GM12878 (cell line): ENCODE data around the gene SYNRG. TPM values are rescaled to one million over a fixed set of nuclear protein-coding genes. Genes with fewer than 3 reads are reported as not detected.

ENCODE experiments used
- ATAC-seq: fragments of 200-7000 bp; cut with Tn5 transposase; 3 replicates; pipeline ENCODE4 v1.9.1; 2020; ENCODE audit warnings: mild to moderate bottlenecking, moderate library complexity
- BruUV-seq: library from RNA; stranded (reverse); fragments of 400-500 nt; replicated peaks from 2 replicates; lab custom pipeline; 2021; lab: Mats Ljungman, UMichigan
- CTCF ChIA-PET: fragments of 300-600 bp; sonication (Branson Sonifier 250); formaldehyde crosslinking; extraction: SDS; loops from one replicate; lab custom pipeline; 2021; ENCODE audit warnings: inconsistent platforms; lab: Yijun Ruan, JAX
- POLR2A ChIA-PET: fragments of 350-600 bp; formaldehyde crosslinking; extraction: SDS; loops from one replicate; lab custom pipeline; 2021; ENCODE audit warnings: inconsistent platforms; lab: Charles Lee
- RAD21 ChIA-PET: fragments of 300-600 bp; sonication (Branson Sonifier 250); formaldehyde crosslinking; loops from one replicate; lab custom pipeline; 2023; ENCODE audit warnings: antibody characterized with exemption; ENCODE audit not compliant: unreplicated experiment; lab: Charles Lee
- SMC1A ChIA-PET: fragments of 300-600 bp; sonication (Branson Sonifier 250); formaldehyde crosslinking; loops from one replicate; lab custom pipeline; 2023; ENCODE audit not compliant: unreplicated experiment, uncharacterized antibody; lab: Charles Lee
- DNase-seq: peaks from one replicate; pipeline ENCODE4 v3.0.0-alpha.2; 2011; ENCODE audit warnings: low read depth, low spot score
- FAIRE-seq: peaks from 3 replicates; lab custom pipeline; 2011; peaks lifted over from hg19 to GRCh38; lab: Jason Lieb, UNC
- H2AFZ ChIP-seq: 2 replicates; pipeline ENCODE4 v1.6.0; 2011; ENCODE audit warnings: low read depth, low read length, control low read depth; ENCODE audit not compliant: control insufficient read depth
- H3K27ac ChIP-seq: 2 replicates; pipeline ENCODE4 v1.5.1; 2011; ENCODE audit warnings: control low read depth; ENCODE audit not compliant: control insufficient read depth, insufficient read depth
- H3K27me3 ChIP-seq, 2 experiments: replicated peaks in 1 of 2; 2 replicates each; pipeline versions ENCODE4 v1.6.0 to v1.6.1; 2011; ENCODE audit warnings: low read length in 1 of 2; ENCODE audit not compliant: control insufficient read depth in 2 of 2, insufficient read depth in 2 of 2
- H3K36me3 ChIP-seq, 2 experiments: 2 replicates each; pipeline ENCODE4 v1.5.1; 2011; ENCODE audit warnings: low read length in 1 of 2; ENCODE audit not compliant: control insufficient read depth in 2 of 2, insufficient read depth in 2 of 2
- H3K4me1 ChIP-seq: 2 replicates; pipeline ENCODE4 v1.6.1; 2011; ENCODE audit warnings: mild to moderate bottlenecking, low read length, moderate library complexity, mixed read lengths; ENCODE audit not compliant: control insufficient read depth, insufficient read depth
- H3K4me2 ChIP-seq: 2 replicates; pipeline ENCODE4 v1.6.0; 2011; ENCODE audit warnings: control low read depth; ENCODE audit not compliant: control insufficient read depth, insufficient read depth
- H3K4me3 ChIP-seq: fragments of 200-600 bp; sonication (generic); 2 replicates; pipeline ENCODE4 v1.5.1; 2016
- H3K79me2 ChIP-seq: 2 replicates; pipeline ENCODE4 v1.6.0; 2011; ENCODE audit warnings: low read length; ENCODE audit not compliant: control insufficient read depth, insufficient read depth
- H3K9ac ChIP-seq: 2 replicates; pipeline ENCODE4 v1.8.0; 2011; ENCODE audit warnings: low read length, control low read depth, mixed read lengths; ENCODE audit not compliant: control insufficient read depth, insufficient read depth
- H3K9me3 ChIP-seq: replicated peaks from 3 replicates; pipeline ENCODE4 v1.5.1; 2011; ENCODE audit warnings: mild to moderate bottlenecking, low read length; ENCODE audit not compliant: control insufficient read depth, insufficient read depth
- H4K20me1 ChIP-seq: 2 replicates; pipeline ENCODE4 v1.6.0; 2011; ENCODE audit not compliant: control insufficient read depth, insufficient read depth
- E2F4 ChIP-seq: IDR thresholded peaks from 2 replicates; pipeline ENCODE4 v1.6.1; 2012; ENCODE audit warnings: low read depth, low read length, improper control_type of control experiment
- E4F1 ChIP-seq: fragments of 450-650 bp; IDR thresholded peaks from 2 replicates; pipeline ENCODE4 v1.6.1; 2018; ENCODE audit warnings: borderline replicate concordance, mild to moderate bottlenecking; ENCODE audit not compliant: partially characterized antibody
- FOXK2 ChIP-seq: fragments of 450-650 bp; IDR thresholded peaks from 2 replicates; pipeline ENCODE4 v1.6.1; 2017; ENCODE audit warnings: mild to moderate bottlenecking, moderate library complexity
- IKZF1 ChIP-seq: fragments of 450-650 bp; conservative IDR thresholded peaks from 2 replicates; pipeline ENCODE4 v1.6.1; 2017; ENCODE audit warnings: antibody characterized with exemption, mild to moderate bottlenecking
- JUND ChIP-seq: IDR thresholded peaks from 2 replicates; pipeline ENCODE4 v1.6.1; 2012; ENCODE audit warnings: low read depth, mild to moderate bottlenecking, low read length, improper control_type of control experiment, moderate library complexity
- KAT2A ChIP-seq: conservative IDR thresholded peaks from 2 replicates; pipeline ENCODE4 v1.6.1; 2011; ENCODE audit warnings: low read depth, low read length; ENCODE audit not compliant: control insufficient read depth
- MLLT1 ChIP-seq: fragments of 450-650 bp; IDR thresholded peaks from 2 replicates; pipeline ENCODE4 v1.6.1; 2016; ENCODE audit warnings: mild to moderate bottlenecking
- NFIC ChIP-seq: IDR thresholded peaks from 2 replicates; pipeline ENCODE4 v1.6.1; 2012; ENCODE audit warnings: low read depth, mild to moderate bottlenecking, inconsistent platforms, low read length, moderate library complexity
- PAX8 ChIP-seq: fragments of 450-650 bp; IDR thresholded peaks from 2 replicates; pipeline ENCODE4 v1.6.1; 2017; ENCODE audit warnings: mild to moderate bottlenecking, moderate library complexity
- POLR2AphosphoS5 ChIP-seq: IDR thresholded peaks from 2 replicates; pipeline ENCODE4 v1.6.1; 2011; ENCODE audit warnings: mild to moderate bottlenecking, low read length, inconsistent platforms
- SKIL ChIP-seq: fragments of 450-650 bp; IDR thresholded peaks from 2 replicates; pipeline ENCODE4 v1.6.1; 2017; ENCODE audit warnings: mild to moderate bottlenecking, low read depth, inconsistent platforms; ENCODE audit not compliant: poor library complexity, severe bottlenecking
- SP1 ChIP-seq: IDR thresholded peaks from one replicate; pipeline ENCODE4 v1.6.1; 2011; ENCODE audit warnings: low read depth, low read length
- ZNF24 ChIP-seq: fragments of 450-650 bp; IDR thresholded peaks from 2 replicates; pipeline ENCODE4 v1.6.1; 2017; ENCODE audit warnings: antibody characterized with exemption, mild to moderate bottlenecking
- WGBS: methylation state at CpG from one replicate; pipeline ENCODE4 v1.1.6; 2016; ENCODE audit warnings: low lambda C conversion rate; ENCODE audit not compliant: insufficient replicate concordance, insufficient coverage; ENCODE audit errors: missing lambda C conversion rate; 5-methylcytosine and 5-hydroxymethylcytosine counted together
- in situ Hi-C: fragments of 300-500 bp; cut with MboI; formaldehyde crosslinking; loops from 9 replicates; pipeline ENCODE4 v1.14.3; 2018; ENCODE audit warnings: mixed read lengths
- intact Hi-C: fragments of 100-400 bp; cut with micrococcal nuclease; formaldehyde crosslinking; loops from one replicate; pipeline ENCODE4 v1.14.2; 2022; ENCODE audit not compliant: unreplicated experiment
- polyA plus RNA-seq, 11 experiments: library from polyadenylated mRNA; depleted of rRNA in 4 of 11; unstranded in 6 of 11; stranded (reverse) in 5 of 11; fragments of >200 nt; fragmentation: Nextera tagmentation in 4 of 11; fragmentation: Illumina TruSeq in 1 of 11; extraction: Ambion mirVana in 4 of 11; extraction: Trizol in 1 of 11; gene quantifications; 1 replicate in 1 of 11; 2 replicates in 10 of 11; pipeline versions ENCODE4 v1.2.1 to v1.2.3, GENCODE V29; 2011 to 2016; ENCODE audit warnings: inconsistent platforms in 2 of 11, missing spikeins in 2 of 11, low read depth in 1 of 11
- total RNA-seq, 4 experiments: library from RNA; depleted of rRNA in 3 of 4; stranded (reverse); fragments of >200 nt in 3 of 4; fragmentation: Illumina TruSeq in 1 of 4; extraction: Trizol in 1 of 4; gene quantifications; 2 replicates each; pipeline versions ENCODE4 v1.2.1 to v1.2.3, GENCODE V29; 2013 to 2021
- TF ChIP-seq, protein P1 (sequence below): fragments of 450-650 bp; IDR thresholded peaks from 2 replicates; pipeline ENCODE4 v1.6.1; 2017; ENCODE audit warnings: antibody characterized with exemption, mild to moderate bottlenecking, moderate library complexity

The SYNRG gene
- total and polyA plus RNA-seq, 10 of the 15 experiments (the other 5 are each of a cell fraction or from before 2014, with no cell fraction given): 5.2 to 40.4 (median 26.7) TPM

GRCh38 chr17:37543637-37544052 lies 65.6 kb downstream of the SYNRG start:
- WGBS: 0% methylated on average over 2 of the region's 2 CpGs
- Histone ChIP-seq H3K27ac (no peak overlapping the region), H3K27me3 (no peaks in the 10 kb centered on the region), H3K4me2 (no peak overlapping the region), H4K20me1 (no peaks in the 10 kb centered on the region), H3K9ac (no peak overlapping the region), H3K79me2 (no peaks in the 10 kb centered on the region; the same call in 1 of the 2 replicates), H2AFZ (no peak overlapping the region), H3K4me1 (no peaks in the 10 kb centered on the region), H3K4me3 (no peak overlapping the region), H3K9me3 (no peaks in the 10 kb centered on the region), H3K36me3 (peaks cover 13 to 16% of the 10 kb centered on the region in 2 experiments; a peak in 3 of 4 replicates)
- CTCF ChIA-PET: no interaction called here
- BruUV-seq: no TSS peak
- SMC1A ChIA-PET: no interaction called here
- FAIRE-seq (no peak), ATAC-seq (no peak), DNase-seq (no peak)
- POLR2A ChIA-PET: interaction anchor here (0.6 kb wide), 2 partner anchors 203 to 1845 kb away, joined by 3 to 5 read pairs; no protein-coding TSS in a partner anchor
- intact Hi-C loops (no loop called here), in situ Hi-C loops (no loop called here)
- RAD21 ChIA-PET: no interaction called here
- TF ChIP-seq POLR2AphosphoS5 (no peak), PAX8 (no peak), FOXK2 (no peak), KAT2A (no peak), SKIL (no peak), MLLT1 (no peak), JUND (no peak), ZNF24 (no peak), IKZF1 (no peak), E2F4 (no peak), NFIC (no peak), E4F1 (no peak), SP1 (no peak)
- TF ChIP-seq, protein P1, sequence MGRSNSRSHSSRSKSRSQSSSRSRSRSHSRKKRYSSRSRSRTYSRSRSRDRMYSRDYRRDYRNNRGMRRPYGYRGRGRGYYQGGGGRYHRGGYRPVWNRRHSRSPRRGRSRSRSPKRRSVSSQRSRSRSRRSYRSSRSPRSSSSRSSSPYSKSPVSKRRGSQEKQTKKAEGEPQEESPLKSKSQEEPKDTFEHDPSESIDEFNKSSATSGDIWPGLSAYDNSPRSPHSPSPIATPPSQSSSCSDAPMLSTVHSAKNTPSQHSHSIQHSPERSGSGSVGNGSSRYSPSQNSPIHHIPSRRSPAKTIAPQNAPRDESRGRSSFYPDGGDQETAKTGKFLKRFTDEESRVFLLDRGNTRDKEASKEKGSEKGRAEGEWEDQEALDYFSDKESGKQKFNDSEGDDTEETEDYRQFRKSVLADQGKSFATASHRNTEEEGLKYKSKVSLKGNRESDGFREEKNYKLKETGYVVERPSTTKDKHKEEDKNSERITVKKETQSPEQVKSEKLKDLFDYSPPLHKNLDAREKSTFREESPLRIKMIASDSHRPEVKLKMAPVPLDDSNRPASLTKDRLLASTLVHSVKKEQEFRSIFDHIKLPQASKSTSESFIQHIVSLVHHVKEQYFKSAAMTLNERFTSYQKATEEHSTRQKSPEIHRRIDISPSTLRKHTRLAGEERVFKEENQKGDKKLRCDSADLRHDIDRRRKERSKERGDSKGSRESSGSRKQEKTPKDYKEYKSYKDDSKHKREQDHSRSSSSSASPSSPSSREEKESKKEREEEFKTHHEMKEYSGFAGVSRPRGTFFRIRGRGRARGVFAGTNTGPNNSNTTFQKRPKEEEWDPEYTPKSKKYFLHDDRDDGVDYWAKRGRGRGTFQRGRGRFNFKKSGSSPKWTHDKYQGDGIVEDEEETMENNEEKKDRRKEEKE: no peak
